Right renal cortex interstitium (tissue), 3 donors: ENCODE results near the gene DDX21. TPM values are rescaled to one million over a fixed set of nuclear protein-coding genes. Genes with fewer than 3 reads are reported as not detected.
"Not testable (repeated sequence)": the region's sequence is repeated elsewhere in the genome, so short reads cannot be mapped to it uniquely, and the experiment has no call there.

Experiments
- DNase-seq, 3 donors: peaks; one replicate each; pipeline ENCODE4 v3.0.0-alpha.2; 2013; ENCODE audit warnings: low read depth in 3 of 3, low spot score in 2 of 3
- polyA plus RNA-seq, 3 donors: library from polyadenylated mRNA; unstranded; fragments of 120-200 nt; gene quantifications; one replicate each; pipeline ENCODE4 v1.2.1, GENCODE V29; 2013; ENCODE audit not compliant: insufficient read length in 3 of 3

Gene DDX21
- polyA plus RNA-seq, result 10 to 100 TPM; 55.6 to 59.7 (median 58.1) TPM

DNA sequence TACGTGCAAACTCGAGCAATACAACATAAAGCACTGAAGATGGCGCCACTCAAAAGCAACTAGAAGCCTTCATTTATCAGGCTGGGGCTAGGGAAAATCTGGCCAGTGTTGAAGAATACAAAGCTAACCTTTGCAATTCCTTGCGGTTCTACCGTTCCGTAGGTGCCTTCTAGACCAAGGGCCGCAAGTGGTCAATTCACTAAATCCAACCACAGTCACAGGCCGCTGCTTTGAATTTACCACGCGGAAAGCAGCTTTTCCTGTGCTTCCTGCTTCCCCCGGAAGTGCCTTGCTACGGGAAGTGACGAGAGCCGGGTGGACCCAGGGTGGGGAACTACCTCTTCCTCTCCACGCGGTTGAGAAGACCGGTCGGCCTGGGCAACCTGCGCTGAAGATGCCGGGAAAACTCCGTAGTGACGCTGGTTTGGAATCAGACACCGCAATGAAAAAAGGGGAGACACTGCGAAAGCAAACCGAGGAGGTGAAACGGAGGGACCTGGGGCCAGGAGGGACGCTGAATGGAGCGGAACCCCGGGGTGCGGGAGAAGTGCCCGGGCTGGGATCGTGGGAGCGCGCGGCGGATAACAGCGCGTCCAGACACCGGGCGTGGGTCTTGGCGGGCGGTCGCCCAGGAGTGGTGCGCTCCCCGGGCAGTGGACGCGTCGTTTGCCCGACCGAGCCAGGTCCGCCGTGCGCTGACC lies at the start of gene DDX21:
DDX21 (plus strand) TSS at position 339 of the 701 bp plus-strand sequence; CDS start at position 395, 56 bp downstream.
- DNase-seq, result peak; percentile 83 to 88 (median 88)

DNA sequence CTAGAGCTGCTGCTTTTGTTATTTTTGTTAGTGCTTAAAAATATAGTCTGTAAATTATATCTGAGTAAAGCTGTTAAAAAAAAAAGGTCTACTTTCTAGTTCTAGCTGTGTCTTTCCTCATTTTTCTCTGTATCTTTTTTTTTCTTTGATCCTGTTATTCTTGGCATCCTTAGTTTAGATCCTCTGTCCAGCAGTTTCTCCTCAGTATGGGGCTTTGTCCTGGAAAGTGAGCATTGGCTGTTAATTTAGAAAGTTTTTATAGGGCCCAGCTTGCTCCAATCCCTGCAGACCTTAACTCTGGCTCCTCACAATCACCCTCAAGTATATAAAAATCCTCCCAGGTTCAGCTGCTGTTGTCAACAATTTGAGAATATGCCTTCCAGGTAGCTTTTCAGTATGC lies 31.4 kb upstream of the DDX21 start:
- DNase-seq, result peak in 1 of 3 donors; percentile 13

DNA sequence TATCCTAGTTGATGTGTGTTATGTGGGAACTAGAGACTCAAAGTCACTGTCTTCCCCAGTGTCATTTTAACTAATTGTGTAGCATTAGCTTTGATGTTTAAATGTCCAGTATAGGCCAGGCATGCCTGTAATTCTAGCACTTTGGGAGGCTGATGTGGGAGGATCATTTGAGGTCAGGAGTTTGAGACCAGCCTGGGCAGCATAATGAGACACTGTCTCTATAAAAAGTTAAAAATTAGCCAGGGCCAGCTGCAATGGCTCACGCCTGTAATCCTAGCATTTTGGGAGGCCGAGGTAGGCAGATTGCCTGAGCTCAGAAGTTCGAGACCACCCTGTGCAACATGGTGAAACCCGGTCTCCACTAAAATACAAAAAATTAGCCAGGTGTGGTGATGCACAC lies 30.5 kb upstream of the DDX21 start:
- no peak for DNase-seq

- DNase-seq, result not testable (repeated sequence)
These were observed 26.8 kb upstream of the DDX21 start for GRCh38 chr10:68929157-68929556.

DNA sequence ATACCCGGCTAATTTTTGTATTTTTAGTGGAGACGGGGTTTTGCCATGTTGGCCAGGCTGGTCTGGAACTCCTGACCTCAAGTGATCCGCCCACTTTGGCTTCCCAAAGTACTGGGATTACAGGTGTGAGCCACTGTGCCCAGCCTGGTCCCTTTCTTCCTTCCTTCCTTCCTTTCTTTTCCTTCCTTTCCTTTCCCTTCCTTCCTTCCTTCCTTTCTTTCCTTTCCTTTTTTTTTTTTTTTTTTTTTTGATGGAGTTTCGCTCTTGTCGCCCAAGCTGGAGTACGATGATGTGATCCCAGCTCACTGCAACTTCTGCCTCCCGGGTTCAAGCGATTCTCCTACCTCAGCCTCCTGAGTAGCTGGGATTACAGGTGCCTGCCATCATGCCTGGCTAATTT lies 26.1 kb upstream of the DDX21 start:
- not testable (repeated sequence) for DNase-seq

GRCh38 chr10:68932860-68933259 lies 23.1 kb upstream of the DDX21 start:
- DNase-seq, result not testable (repeated sequence)

DNA sequence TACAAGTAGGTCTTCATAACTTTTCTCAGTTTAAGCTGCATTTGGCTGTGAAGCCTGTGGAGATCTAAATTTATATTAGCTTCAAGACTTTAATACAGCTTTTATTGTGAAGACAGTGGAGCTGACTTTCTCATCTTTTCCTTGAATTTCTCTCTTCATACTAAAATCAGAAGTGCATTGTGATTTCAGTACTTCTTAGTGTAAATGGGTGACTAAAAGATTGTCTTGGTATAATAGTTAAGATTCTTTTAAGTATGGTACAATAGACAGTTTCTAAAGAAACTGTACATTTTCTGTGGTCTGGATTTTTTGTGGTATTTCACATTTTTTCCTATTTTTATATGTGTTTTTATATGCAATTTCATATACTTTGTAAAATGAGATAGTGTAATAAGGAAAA lies 21.0 kb upstream of the DDX21 start:
- no peak for DNase-seq

DNA sequence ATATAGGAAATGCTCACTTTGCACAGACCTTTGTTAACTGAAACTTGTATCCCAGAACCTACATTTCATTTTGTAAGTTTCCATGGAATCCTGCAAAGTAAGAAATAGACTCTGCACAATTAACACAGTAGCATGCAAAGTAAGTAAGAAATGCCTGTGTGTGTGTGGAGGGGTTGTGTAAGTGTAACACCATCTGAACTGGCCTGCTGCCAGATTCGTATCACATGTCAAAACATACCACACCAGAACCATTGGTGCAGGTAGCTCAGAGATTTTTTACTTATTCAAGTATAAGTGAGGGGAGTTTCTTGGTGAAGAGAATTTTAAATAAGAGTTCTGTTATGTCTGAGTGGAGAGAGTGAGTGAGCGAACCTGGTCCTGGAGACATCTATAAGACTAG lies 17.9 kb upstream of the DDX21 start:
- DNase-seq, result no peak

DNA sequence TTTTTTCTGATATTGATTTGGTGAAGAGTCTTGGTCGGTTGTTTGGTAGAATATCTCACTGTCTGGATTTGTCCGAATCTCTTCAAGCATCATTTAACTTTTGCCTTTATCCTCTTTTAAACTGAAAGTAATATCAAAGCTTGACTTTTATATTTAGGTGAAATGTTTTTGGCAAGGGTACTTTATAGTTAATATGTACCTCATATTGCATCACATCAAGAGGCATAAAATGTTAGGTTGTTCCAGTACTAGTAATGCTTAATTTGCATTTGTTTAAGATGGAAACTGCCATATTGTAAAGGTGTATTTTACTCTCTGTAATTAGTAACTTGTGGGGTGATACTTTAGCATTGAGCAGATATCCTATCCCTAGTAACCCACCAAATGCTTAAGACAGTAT lies 17.1 kb upstream of the DDX21 start:
- no peak for DNase-seq

DNA sequence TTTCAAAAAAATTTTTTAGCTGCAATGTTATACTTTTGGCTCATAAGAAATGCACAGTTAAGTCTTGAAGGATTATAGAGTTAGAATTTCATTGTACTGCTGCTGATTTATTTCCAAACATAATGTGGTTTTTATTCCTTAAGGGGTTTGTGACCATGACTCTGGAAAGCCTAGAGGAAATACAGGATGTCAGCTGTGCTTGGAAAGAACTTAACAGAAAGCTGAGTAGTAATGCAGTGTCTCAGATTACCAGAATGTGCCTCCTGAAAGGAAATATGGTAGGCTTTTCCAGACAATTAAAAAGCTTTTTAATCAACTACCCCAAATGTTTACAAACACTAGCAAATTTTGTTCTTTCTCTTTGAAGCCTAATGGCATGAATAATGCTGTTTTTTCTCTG lies 15.1 kb upstream of the DDX21 start:
- DNase-seq, result not testable (repeated sequence)

- DNase-seq, result no peak
These were observed 5.4 kb upstream of the DDX21 start for GRCh38 chr10:68950598-68950997.

DNA sequence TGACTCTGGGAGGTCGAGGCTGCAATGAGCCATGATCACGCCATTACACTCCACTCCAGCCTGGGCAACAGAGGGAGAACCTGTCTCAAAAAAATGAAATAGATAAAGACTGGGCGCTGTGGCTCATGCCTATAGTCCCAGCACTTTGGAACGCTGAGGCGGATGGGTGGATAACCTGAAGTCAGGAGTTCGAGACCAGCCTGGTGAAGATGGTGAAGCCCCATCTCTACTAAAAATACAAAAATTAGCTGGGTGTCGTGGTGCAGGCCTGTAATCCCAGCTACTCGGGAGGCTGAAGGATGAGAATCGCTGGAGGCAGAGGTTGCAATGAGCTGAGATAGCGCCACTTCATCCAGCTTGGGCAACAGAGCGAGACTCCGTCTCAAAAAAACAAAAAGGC lies 1.1 kb upstream of the DDX21 start:
- no peak for DNase-seq

DNA sequence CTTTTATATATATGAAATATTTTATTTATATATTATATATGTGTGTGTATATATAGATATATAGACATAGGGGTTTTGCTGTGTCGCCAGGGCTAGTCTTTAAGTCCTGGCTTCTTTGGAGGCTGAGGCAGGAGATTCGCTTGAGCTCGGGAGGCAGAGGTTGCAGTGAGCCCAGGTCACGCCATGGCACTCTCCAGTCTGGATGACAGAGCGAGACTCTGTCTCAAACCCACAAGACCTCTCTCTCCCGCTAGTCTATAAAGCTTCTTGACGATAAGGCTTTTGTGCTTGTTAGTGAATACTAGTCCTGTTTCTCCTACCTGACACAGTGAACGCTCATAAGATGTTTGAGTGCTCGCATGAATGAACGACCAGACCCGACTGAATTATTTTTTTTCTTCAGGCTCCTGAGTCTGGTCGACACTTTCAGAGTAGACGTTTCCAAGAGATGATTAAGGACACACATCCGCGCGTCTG lies 577 bp upstream of the DDX21 start:
- peak in 1 of 3 donors; percentile 1 for DNase-seq

GRCh38 chr10:68957284-68957615 lies 1.3 kb downstream of the DDX21 start:
- no peak for DNase-seq

- DNase-seq, result no peak
These were observed 1.7 kb downstream of the DDX21 start for GRCh38 chr10:68957654-68958053.

GRCh38 chr10:68959695-68960527 lies 3.9 kb downstream of the DDX21 start:
- DNase-seq, result no peak

- DNase-seq, result no peak
These were observed 7.2 kb downstream of the DDX21 start for GRCh38 chr10:68963151-68963550.

- no peak for DNase-seq
These were observed 18.0 kb downstream of the DDX21 start for GRCh38 chr10:68973975-68974374.

DNA sequence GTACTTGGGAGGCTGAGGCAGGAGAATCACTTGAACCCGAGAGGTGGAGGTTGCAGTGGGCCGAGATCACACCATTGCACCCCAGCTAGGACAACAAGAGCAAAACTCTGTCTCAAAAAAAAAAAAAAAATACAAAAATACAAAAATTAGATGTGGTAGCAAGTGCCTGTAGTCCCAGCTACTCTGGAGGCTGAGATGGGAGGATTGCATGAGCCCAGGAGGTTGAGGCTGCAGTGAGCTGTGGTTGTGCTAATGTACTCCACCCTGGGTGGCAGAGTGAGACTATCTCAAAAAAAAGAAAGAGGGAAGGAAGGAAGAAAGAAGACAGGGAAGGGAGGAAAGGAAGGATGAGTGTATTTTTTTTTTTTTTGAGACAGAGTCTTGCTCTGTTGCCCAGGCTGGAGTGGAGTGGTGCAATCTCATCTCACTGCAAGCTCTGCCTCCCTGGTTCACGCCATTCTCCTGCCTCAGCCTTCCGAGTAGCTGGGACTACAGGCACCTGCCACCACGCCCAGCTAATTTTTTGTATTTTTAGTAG lies 20.0 kb downstream of the DDX21 start:
- not testable (repeated sequence) for DNase-seq

GRCh38 chr10:68979738-68980137 lies 23.8 kb downstream of the DDX21 start:
- not testable (repeated sequence) for DNase-seq

- no peak for DNase-seq
These were observed 25.1 kb downstream of the DDX21 start for GRCh38 chr10:68981074-68981473.

GRCh38 chr10:68982389-68982788 lies 26.4 kb downstream of the DDX21 start:
- no peak for DNase-seq
